Activated CD8-positive, alpha-beta memory T cell treated with anti-CD3 and anti-CD28 coated beads for 24 hours (primary cell): ENCODE data around the gene SEMA3F.
A peak's percentile ranks its signal among the peaks of the same experiment; 100 is the strongest.

Source experiments
- DNase-seq: peaks from one replicate; pipeline ENCODE4 v3.0.0-alpha.2; 2020

Gene SEMA3F

GRCh38 chr3:50173685-50174516, 18.8 kb downstream of the SEMA3F start:
- DNase-seq = no peak

GRCh38 chr3:50174517-50174895, 19.4 kb downstream of the SEMA3F start:
- DNase-seq = no peak

GRCh38 chr3:50174947-50175524, 19.9 kb downstream of the SEMA3F start:
- no peak for DNase-seq

GRCh38 chr3:50177346-50177745, 22.2 kb downstream of the SEMA3F start:
- no peak for DNase-seq

- DNase-seq = no peak
Measured at GRCh38 chr3:50179710-50180109, 24.6 kb downstream of the SEMA3F start.

- no peak for DNase-seq
Measured at GRCh38 chr3:50181985-50182384, 26.9 kb downstream of the SEMA3F start.

DNA sequence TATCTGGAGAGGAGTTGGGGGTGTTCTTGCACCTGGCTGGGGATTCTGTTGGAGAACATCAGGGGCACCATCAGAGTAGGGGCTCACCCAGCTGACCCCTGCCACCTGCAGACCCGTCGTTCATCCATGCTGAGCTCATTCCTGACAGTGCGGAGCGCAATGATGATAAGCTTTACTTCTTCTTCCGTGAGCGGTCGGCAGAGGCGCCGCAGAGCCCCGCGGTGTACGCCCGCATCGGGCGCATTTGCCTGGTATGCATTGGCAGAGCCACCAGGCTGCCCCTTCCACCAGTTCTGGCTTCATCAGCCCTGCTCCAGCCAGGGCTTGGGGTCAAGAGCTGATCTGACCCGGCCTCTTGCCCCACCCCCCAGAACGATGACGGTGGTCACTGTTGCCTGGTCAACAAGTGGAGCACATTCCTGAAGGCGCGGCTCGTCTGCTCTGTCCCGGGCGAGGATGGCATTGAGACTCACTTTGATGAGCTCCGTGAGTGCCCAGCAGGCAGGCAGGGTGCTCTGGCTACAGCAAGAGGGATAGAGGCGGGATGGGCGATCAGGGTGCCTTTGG, 27.5 kb downstream of the SEMA3F start:
- no peak for DNase-seq

GRCh38 chr3:50183755-50184154, 28.6 kb downstream of the SEMA3F start:
- DNase-seq = no peak

GRCh38 chr3:50184242-50184978, 29.3 kb downstream of the SEMA3F start:
- DNase-seq = no peak

DNA sequence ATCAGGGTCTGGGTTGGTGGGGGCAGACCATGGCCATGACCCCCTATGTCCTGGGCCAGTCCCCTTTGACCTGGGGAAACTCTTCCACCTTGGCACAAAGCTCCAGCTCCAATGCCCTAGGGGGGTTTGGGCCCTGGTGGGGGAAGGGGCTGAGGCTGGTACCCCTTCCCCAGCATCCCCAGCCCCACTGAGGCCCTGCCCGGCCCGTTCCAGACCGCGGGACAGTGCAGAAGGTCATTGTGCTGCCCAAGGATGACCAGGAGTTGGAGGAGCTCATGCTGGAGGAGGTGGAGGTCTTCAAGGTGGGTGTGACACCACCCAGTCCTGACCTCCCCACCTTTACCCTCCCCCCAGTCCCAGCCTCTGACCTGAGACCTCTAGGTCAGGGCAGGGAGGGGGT, 30.1 kb downstream of the SEMA3F start:
- no peak for DNase-seq

GRCh38 chr3:50186096-50186495, 31.0 kb downstream of the SEMA3F start:
- no peak for DNase-seq

- DNase-seq = no peak
Measured at GRCh38 chr3:50187750-50188149, 32.6 kb downstream of the SEMA3F start.

- DNase-seq = no peak
Measured at GRCh38 chr3:50189274-50189673, 34.1 kb downstream of the SEMA3F start.

- DNase-seq = no peak
Measured at GRCh38 chr3:50189989-50190388, 34.9 kb downstream of the SEMA3F start.

- no peak for DNase-seq
Measured at GRCh38 chr3:50190936-50191660, 36.0 kb downstream of the SEMA3F start, which contains the start of gene GNAT1. TSS of gene GNAT1 (plus strand) at chr3:50191610. CDS start at chr3:50191726, 116 bp downstream.

DNA sequence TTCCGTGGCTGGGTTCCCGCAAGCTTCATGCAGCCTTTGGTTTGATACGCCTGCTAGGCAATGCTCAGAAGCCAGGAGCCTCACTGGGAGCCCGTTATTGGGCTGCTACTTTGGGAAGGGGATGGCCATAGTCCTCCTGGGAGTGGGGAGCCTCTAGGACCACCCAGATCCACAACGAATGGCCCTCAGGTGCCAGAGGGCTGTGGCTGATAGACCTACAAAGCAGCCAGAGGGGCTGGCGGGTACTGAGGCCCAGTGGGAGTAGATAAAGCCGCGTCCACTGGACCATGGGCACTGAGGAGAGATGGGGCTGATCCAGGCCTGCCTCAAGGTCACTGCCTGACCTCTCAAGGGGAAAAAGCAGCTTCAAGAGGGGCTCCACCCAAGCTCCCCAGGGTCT, 37.0 kb downstream of the SEMA3F start:
- DNase-seq = no peak

- DNase-seq = peak; percentile 98
Measured at GRCh38 chr3:50192689-50193141, 37.6 kb downstream of the SEMA3F start.

- no peak for DNase-seq
Measured at GRCh38 chr3:50193286-50193685, 38.2 kb downstream of the SEMA3F start.

DNA sequence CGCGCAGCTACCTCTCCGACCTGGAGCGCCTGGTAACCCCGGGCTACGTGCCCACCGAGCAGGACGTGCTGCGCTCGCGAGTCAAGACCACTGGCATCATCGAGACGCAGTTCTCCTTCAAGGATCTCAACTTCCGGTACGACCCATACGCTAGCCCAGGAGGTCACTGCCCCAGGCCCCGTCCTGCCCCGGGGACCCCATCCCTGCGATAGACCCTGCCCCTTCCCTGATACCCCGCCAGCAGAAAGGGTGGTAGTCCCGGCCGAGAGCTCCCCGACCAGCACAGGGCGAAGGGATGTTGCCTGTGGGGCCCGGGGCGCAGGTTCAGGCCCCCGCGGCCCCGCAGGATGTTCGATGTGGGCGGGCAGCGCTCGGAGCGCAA, 38.6 kb downstream of the SEMA3F start:
- DNase-seq = peak; percentile 62

DNA sequence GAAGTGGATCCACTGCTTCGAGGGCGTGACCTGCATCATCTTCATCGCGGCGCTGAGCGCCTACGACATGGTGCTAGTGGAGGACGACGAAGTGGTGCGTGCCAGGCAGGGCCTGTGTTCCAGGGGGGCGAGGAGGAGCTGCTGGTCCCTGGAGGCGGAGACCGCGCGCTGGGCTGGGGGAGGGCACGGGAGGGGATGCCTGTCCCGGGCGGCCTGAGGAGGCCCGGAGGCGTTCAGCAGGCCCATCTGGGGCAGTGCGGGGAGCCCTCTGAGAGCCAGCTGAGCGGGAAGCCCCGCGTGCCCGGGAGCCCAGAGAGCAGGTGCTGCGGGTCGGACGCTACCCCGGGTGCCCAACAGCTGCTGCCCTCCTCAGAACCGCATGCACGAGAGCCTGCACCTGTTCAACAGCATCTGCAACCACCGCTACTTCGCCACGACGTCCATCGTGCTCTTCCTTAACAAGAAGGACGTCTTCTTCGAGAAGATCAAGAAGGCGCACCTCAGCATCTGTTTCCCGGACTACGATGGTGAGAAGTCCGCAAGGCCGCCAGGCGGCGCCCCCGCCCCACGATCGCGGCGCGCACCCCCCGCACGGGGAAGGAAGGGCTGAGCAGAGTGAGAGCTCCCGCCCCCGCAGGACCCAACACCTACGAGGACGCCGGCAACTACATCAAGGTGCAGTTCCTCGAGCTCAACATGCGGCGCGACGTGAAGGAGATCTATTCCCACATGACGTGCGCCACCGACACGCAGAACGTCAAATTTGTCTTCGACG, 39.2 kb downstream of the SEMA3F start:
- DNase-seq = peak; percentile 92

DNA sequence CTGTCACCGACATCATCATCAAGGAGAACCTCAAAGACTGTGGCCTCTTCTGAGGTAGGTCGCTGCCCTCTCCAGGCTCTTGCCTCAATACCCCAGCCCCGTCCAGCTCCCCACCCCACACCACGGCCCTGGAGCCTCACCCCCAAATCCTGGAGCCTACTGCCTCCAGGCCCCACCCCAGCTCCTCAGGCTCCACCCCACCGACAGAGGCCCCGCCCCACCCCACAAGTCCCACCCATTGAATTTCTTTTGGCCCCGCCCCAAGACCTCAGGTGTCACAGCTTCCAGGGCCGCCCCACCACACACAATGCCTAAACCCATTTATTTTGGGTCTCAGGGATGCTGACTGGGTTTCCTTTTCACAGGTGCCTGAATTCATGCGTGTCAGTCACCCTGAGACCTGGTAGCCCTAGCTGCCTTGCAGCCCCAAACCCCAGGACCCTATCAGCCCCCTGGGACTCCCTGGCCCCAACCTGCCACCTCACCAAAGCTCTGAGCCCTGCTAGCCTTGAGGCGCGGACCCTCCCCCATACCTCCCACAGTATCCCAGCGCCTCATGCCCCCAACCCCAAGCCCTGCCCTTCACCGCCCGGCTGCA, 39.9 kb downstream of the SEMA3F start:
- DNase-seq = no peak
